NCI-H2107 treated with DMSO at 0.1 percent for 48 hours (cell line): Measurements from ENCODE around the gene GPSM1.
"Not testable (repeated sequence)": the region's sequence is repeated elsewhere in the genome, so short reads cannot be mapped to it uniquely, and the experiment has no call there.

ENCODE experiments used
- DNase-seq: peaks from one replicate; lab custom pipeline; 2025; ENCODE audit not compliant: unreplicated experiment; lab: John Stamatoyannopoulos, UW

GPSM1 gene

DNA sequence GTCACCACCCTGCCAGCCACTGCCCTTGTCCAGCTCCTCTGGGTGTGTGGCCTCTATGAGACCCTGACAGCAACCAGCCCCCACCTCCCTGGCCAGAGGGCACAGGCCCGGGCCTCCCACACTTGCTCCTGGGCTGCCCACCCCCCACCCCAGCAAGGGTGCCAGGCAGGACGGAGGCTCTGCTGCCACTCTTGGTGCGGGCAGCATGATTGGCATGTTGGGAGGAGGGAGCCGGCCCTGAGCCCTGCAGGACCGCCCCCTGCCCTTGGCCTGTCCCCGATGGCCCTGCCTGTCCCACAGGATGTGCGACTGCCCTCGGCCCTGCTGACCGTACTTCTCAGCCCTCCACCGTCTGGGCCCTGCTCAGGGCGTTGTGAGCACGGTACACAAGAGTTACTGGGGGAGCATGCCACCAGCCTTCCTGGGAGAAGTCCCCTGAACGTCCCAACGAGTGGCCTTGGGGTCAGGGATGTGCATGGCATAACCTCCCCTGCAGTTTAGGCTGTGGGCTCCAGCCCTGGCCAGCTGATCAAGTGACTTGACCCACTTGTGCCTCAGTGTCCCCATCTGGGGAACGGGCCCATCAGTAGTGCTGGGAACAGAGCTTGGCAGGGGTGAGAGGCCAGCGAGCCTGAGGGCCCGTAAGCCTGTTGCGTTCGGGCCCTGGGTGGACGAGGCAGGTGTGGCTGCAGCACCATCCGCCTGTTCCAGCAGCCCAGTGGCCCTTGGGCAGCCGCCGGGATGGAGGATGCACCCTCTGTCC, 16.0 kb downstream of the GPSM1 start:
- DNase-seq = no peak

GRCh38 chr9:136343884-136344269, 16.5 kb downstream of the GPSM1 start:
- no peak for DNase-seq

DNA sequence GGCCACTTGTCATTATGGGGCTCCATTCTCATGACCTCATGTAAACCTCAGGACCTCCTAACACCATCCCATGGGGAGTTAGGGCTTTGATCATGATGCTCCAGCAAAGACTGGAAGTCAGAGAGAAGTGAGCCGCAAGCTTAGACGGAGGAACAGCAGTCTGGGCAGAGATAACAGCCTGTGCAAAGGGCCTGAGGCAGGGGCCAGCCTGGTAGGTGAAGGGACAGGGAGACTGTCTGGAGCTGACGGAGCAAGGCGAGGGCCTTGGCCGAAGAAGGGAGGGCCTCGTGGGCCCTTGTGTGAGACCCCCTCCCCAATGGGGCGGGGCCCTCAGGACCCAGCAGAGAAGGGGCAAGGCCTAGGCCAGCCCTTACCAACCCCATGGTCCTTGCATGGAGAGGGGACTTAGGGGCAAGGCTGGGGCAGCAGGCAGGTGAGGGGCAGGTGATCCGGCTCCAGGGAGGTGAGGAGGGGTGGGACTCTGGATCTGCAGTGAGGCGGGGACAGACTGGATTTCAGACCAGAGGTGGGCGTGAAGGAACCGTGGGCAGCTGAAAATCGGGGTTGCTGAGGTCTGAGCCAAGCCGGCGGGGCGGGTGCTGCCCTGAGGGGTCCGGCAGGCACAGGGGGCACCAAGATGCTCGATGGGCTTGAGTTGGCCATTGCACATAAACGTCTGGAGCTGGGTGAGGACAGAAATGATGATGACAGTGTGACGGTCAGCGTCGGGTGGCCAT, 17.4 kb downstream of the GPSM1 start:
- no peak for DNase-seq

DNA sequence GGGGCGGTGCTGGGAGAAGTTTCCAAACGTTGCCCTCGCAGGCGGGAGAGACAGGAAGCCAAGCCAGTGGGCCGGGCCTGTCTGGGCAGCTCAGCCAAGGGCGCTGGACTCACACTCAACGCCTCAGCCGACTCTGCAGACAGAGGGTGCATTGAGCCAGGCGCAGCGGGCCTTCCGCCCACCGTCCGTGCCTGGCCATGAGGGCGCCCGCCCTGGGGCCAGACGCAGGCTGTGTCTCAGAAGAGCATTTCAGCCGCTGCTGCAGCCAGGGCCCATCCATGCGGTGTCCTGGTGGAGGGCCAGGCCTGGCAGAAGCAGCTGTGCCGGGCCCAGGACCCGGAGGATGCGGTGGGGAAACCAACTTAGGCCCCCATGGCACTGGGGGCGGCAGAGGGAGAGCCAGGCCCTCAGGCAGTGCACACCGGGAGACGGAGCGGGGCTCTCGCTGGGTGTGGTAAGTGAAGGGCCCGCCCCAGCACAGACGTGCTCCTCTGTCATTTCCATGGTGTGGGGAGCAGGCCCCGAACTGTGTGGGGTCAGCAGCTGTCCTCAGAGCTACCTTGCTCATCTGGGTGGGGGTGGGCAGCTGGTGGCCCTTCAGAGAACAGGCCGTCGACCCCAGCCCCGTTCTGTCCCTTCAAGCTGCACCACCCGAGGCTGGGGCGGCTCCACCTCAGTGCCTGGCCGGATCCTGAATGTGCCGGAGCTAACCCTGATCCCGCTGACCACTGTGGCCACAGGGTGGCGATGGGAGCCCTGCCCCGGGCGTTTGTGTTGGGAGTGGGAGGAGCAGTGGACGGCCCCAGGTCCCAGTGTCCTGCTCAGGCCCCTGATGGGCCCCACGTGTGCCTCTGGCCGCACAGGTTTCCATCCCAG, 18.2 kb downstream of the GPSM1 start:
- no peak for DNase-seq

GRCh38 chr9:136346157-136346481, 18.8 kb downstream of the GPSM1 start:
- no peak for DNase-seq

DNA sequence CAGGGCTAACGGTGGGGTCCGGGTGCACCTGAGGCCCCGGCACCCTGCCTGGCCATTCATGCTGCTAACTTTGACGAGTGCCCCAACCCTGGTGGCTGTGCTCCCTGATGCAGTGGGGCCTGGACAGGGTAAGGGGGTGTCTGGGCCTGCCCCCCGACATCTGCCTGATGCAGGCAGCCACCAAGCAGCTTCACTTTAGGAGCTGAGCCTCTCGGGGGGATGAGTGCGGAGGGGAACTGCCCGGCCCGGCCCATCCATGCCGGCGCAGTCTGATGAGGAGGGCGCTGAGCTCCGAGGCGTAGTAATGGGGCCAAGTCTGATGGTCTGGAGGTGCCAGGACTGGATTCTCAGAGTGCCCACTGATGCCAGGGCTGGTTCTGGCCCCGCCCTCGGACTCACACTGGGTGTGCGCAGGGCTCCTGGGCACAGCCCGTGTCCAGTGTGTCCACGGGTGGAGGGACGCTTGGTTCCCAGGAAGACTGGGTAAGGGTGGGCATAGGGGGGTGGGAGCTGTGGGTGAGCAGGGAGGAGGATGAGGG, 19.7 kb downstream of the GPSM1 start:
- no peak for DNase-seq

DNA sequence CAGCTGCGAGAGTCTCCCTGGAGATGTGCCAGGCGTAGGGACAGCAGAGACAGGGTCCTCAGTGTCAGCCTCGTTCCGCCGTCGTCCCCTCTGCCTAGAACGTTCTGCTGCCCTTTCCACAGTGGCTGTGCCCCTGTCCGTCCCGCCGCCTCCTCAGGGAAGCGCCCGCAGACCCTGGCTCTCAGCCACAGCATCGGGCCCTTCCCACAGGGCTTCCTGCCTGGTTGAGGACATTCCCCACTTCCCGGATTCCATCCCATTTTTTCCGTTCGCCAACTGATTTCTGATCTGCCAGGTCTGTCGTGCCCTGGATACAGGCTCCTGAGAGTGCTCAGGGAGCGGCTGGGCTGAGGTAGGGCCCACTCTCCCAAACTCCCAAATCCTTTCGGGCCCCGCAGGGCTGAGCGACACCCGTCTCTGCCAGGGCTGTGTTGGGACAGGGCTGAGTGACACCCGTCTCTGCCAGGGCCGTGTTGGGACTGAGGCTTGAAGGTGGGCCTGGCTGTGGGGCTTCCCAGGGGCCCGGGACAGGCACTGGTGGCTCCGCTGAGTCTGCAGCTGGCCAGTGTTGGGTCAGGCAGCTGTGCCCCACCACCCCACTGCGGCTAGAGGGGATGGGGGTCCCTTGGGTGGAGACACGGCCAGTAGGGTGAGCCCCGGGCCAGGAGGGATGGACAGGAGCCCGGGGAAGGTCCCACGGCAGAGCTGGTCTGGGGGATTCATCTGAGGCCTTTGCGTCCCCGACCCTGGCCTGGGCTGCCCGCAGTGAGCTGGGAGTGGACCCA, 20.3 kb downstream of the GPSM1 start:
- no peak for DNase-seq

DNA sequence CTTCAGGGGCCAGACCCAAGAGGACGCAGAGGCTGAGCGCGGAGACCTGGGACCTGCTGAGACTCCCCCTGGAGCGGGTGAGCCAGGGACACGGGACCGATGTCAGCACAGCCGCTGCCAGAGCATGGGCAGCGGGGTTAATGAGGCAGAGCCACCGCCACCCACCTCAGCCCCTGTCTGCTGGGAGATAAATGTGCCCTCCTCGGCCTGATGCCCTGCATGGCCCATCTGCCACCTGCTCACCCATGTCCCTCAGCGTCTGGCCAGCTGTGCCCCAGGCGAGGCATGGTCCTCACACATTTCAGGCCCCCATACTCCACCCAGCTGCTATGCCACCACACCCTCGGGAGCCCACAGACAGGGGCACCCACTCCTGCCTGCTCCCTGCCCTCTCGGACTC, 21.4 kb downstream of the GPSM1 start:
- DNase-seq = no peak

DNA sequence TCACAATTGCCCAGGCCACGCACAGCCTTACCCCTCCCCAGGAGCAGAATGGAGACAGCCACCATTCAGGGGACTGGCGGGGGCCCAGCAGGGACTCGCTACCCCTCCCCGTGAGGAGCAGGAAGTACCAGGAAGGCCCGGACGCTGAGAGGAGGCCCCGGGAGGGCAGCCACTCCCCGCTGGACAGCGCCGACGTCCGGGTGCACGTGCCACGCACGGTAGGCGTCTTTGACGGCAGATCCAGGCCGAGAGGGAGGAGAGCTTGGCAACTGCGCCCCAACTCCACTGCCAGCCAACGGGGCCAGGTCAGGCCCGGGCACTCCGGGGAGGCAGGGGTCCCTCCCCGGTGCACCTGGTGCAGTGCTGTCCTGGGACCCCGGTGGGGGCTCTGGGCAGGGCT, 22.2 kb downstream of the GPSM1 start:
- no peak for DNase-seq

DNA sequence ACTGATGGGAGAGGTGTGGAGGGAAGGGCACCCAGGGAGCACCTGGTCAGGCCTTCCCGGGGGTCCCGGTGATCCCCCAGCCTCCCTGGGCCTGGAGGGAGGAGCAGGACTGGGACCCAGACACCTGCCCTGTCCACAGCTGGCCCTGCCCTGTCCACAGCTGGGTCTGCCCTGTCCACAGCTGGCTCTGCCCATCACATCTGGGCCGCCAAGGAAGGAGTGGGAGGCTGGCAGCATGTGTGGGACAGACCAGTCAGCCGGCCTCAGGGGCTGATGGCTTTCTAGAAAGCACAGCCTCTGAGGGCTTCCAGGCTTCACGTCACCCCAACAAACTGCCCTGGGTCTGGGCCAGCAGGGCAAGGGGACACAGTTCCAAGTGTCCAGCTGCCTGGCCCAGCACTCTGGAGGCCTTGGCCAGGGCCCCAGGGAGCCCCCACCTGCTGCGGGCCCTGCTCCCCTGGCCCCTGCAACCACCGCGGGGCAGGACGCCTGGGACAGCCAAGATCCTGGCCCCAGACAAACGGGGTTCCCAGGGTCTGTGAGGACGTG, 24.0 kb downstream of the GPSM1 start:
- DNase-seq = no peak

DNA sequence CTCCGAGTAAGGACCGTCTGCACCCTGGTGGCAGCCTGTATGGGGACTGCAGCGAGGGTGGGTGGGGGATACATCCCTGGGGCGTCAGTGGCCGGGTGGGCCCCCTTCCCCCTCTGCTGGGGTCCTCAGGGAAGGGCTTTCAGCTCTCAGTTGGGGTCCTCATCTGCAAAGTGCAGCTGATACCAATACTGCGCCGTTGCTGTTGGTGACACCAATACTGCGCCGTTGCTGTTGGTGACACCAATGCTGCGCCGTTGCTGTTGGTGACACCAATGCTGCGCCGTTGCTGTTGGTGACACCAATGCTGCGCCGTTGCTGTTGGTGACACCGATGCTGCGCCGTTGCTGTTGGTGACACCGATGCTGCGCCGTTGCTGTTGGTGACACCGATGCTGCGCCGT, 24.5 kb downstream of the GPSM1 start:
- DNase-seq = not testable (repeated sequence)

DNA sequence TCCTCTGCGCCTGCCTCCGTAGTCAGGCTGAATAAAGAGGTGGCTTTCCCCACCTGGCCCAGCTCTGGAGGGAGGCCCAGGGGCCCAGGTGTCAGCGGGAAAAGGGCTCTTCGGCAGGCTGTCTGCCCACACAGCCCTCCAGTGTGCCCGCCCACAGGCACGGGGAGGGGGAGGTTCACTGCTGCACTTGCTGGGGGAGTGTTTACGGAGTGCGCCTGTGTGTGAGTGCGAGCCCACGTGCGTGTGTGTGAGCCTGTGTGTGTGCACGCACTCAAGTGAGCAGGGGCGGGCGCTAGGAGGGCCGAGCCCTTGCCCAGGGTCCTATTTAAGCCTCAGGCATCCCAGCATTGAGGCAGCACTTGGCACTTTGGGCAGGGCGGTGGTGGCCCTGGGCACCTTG, 25.3 kb downstream of the GPSM1 start:
- DNase-seq = peak; percentile 43

- DNase-seq = no peak
These were observed 25.7 kb downstream of the GPSM1 start for GRCh38 chr9:136353088-136353487.

DNA sequence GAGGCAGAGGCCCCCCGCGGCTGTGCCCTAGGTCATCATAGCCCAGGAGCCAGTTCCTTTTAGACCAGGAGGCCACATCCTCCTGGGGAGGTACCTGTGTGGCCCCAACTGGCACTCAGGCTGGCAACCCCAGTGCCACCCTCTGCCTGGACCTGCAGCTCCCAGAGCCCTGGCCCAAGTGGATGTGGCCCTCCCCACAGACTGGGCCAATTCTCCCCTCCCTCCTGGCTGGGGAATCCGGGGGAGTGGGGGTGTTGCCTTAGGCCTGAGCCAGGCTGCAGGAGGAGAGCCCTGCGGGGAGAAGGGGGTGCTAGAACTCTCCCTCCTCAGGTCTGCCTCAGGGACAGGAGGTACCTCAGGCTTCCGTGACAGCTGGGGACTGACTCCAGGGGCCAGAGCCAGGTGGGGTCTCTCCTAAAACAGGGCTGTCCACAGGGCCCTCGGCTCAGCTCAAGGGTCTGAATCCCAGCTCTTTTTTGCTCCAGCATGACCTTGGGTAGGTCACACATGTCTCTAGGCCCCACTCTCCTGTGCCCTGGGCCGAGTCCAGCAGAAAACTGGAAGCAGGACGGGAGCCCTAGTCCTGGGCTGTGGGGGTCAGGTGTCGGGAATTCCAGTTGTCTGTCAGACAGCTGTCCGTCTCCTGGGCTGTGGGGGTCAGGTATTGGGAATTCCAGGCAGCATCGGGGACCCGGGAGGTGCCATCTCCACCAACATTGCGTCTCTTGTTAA, 26.6 kb downstream of the GPSM1 start:
- no peak for DNase-seq

- DNase-seq = no peak
These were observed 27.3 kb downstream of the GPSM1 start for GRCh38 chr9:136354592-136355085.

DNA sequence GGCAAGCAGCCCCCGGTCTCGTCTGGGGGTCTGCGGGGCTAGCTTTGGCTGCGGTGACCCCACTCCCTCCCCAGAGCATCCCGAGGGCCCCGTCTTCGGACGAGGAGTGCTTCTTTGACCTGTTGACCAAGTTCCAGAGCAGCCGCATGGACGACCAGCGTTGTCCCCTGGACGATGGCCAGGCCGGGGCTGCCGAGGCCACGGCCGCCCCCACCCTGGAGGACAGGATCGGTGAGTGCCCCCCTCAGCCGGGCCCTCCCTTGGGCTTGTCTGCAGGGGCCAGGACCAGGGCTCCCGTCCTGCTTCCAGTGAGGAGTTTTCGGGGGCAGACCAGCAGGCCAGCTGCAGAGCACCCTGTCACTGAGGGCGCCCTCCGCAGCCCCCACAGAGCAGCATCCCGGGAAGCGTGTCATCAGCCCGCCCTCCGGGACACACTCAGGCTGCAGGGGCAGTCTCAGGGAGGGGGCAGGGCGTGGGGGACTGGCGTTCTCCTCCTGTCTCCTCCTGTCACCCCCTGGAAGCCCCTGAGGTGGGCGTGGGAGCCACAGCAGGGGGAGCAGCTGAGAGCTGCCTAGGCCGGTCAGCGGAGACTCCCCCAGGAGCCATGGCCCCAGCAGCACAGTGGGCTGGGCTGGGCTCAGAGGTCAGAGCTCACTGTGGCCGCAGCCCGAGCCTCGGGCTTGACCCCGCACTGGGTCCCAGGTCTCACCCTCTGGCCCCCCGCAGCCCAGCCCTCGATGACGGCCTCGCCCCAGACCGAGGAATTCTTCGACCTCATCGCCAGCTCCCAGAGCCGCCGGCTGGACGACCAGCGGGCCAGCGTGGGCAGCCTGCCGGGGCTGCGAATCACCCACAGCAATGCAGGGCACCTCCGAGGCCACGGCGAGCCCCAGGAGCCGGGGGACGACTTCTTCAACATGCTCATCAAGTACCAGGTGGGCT, 28.5 kb downstream of the GPSM1 start:
- DNase-seq = no peak

GRCh38 chr9:136357202-136357725, 29.9 kb downstream of the GPSM1 start:
- no peak for DNase-seq

- DNase-seq = no peak
These were observed 30.7 kb downstream of the GPSM1 start for GRCh38 chr9:136358016-136358415.
